HG03469 (cell line): ENCODE data around the gene MTMR12.

Experiments used
- ATAC-seq: cut with Tn5 transposase; IDR thresholded peaks from one replicate; pipeline ENCODE4 v1.9.1; 2021; ENCODE audit warnings: mild to moderate bottlenecking, moderate library complexity, moderate number of reproducible peaks; ENCODE audit not compliant: unreplicated experiment

MTMR12 gene

GRCh38 chr5:32278406-32278805 is 34.3 kb downstream of the MTMR12 start:
- no peak for ATAC-seq

GRCh38 chr5:32277798-32278197 is 34.9 kb downstream of the MTMR12 start:
- ATAC-seq, result no peak

GRCh38 chr5:32276173-32276853 is 36.4 kb downstream of the MTMR12 start:
- ATAC-seq, result no peak

- ATAC-seq, result no peak
Measured at GRCh38 chr5:32275396-32275741, 37.4 kb downstream of the MTMR12 start.

GRCh38 chr5:32274548-32275395 is 38.0 kb downstream of the MTMR12 start:
- ATAC-seq, result no peak

- ATAC-seq, result no peak
Measured at GRCh38 chr5:32273821-32274220, 38.9 kb downstream of the MTMR12 start.

- ATAC-seq, result no peak
Measured at GRCh38 chr5:32272746-32273145, 40.0 kb downstream of the MTMR12 start.

GRCh38 chr5:32270946-32271345 is 41.8 kb downstream of the MTMR12 start:
- no peak for ATAC-seq

GRCh38 chr5:32270178-32270577 is 42.6 kb downstream of the MTMR12 start:
- no peak for ATAC-seq

- ATAC-seq, result no peak
Measured at GRCh38 chr5:32265902-32266301, 46.8 kb downstream of the MTMR12 start.

- no peak for ATAC-seq
Measured at GRCh38 chr5:32264957-32265572, 47.7 kb downstream of the MTMR12 start.

- ATAC-seq, result no peak
Measured at GRCh38 chr5:32263684-32264083, 49.1 kb downstream of the MTMR12 start.

- peak; percentile 92 for ATAC-seq
Measured at GRCh38 chr5:32261198-32261597, 51.5 kb downstream of the MTMR12 start.

- ATAC-seq, result no peak
Measured at GRCh38 chr5:32259033-32259432, 53.7 kb downstream of the MTMR12 start.

GRCh38 chr5:32258424-32258823 is 54.3 kb downstream of the MTMR12 start:
- ATAC-seq, result no peak

- no peak for ATAC-seq
Measured at GRCh38 chr5:32255540-32255900, 57.2 kb downstream of the MTMR12 start.

GRCh38 chr5:32254881-32255539 is 57.7 kb downstream of the MTMR12 start:
- ATAC-seq, result no peak

- ATAC-seq, result no peak
Measured at GRCh38 chr5:32251871-32252458, 60.8 kb downstream of the MTMR12 start.

GRCh38 chr5:32249668-32250067 is 63.1 kb downstream of the MTMR12 start:
- ATAC-seq, result no peak

- no peak for ATAC-seq
Measured at GRCh38 chr5:32245742-32246141, 67.0 kb downstream of the MTMR12 start.

- ATAC-seq, result no peak
Measured at GRCh38 chr5:32244017-32244416, 68.7 kb downstream of the MTMR12 start.
